Measurements from ENCODE around the gene MEGF11. TPM values are rescaled to one million over a fixed set of nuclear protein-coding genes. Genes with fewer than 3 reads are reported as not detected.

The MEGF11 gene
- total RNA-seq, 1 experiment from 2014 or later, result 1.2 TPM

DNA sequence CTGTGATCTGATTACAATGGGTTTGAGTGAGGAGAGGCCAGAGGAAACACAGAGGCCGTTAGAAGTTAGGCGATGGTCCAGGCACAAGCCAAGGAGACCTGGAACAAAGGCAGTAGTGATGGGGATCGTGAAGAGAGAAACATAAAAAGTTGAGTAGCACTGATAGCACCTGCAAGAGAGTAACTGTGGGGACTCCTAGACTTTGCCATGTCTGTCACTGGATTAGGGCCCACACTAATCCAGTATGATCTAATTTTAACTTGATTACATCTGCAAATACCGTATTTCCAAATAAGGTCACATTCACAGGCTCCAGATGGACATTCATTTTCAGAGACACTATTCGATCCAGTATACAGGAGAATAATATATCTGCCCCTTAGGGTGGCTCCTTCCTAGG is 239.5 kb downstream of the MEGF11 start:
- no peaks in the 10 kb centered on the region for H3K23me2 ChIP-seq (ENCODE audit: insufficient read length, low read depth, low read length, poor library complexity, severe bottlenecking)
- H4K20me1 ChIP-seq (ENCODE audit: control insufficient read depth, insufficient read depth, insufficient read length), result no peaks in the 10 kb centered on the region
- no CpG with 5 or more reads among the region's 5 CpGs for WGBS (ENCODE audit: extremely low coverage, insufficient read length, low lambda C conversion rate)
- no peak overlapping the region for H2BK120ac ChIP-seq (ENCODE audit: low read depth, low read length, poor library complexity, severe bottlenecking)
- no peaks in the 10 kb centered on the region; the same call in 1 of the 2 replicates for H3K4me1 ChIP-seq (ENCODE audit: insufficient read depth, low read length)
- H2AK5ac ChIP-seq (ENCODE audit: insufficient read length, low read length), result no peak overlapping the region
- H3K4me2 ChIP-seq (ENCODE audit: insufficient read depth, insufficient read length, low read length), result no peak overlapping the region
- TF ChIP-seq, protein P1, sequence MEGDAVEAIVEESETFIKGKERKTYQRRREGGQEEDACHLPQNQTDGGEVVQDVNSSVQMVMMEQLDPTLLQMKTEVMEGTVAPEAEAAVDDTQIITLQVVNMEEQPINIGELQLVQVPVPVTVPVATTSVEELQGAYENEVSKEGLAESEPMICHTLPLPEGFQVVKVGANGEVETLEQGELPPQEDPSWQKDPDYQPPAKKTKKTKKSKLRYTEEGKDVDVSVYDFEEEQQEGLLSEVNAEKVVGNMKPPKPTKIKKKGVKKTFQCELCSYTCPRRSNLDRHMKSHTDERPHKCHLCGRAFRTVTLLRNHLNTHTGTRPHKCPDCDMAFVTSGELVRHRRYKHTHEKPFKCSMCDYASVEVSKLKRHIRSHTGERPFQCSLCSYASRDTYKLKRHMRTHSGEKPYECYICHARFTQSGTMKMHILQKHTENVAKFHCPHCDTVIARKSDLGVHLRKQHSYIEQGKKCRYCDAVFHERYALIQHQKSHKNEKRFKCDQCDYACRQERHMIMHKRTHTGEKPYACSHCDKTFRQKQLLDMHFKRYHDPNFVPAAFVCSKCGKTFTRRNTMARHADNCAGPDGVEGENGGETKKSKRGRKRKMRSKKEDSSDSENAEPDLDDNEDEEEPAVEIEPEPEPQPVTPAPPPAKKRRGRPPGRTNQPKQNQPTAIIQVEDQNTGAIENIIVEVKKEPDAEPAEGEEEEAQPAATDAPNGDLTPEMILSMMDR (conservative IDR thresholded peaks at IDR 0.05), result no peak
- H3K9me3 ChIP-seq (ENCODE audit: control insufficient read depth, low read depth, low read length), result no peaks in the 10 kb centered on the region
- H3K9me3 Mint-ChIP-seq, result no peaks in the 10 kb centered on the region
- no peak overlapping the region for H4K91ac ChIP-seq (ENCODE audit: insufficient read length, low read depth, low read length)
- H3T11ph ChIP-seq (ENCODE audit: low read length), result no peak overlapping the region
- H3K27ac Mint-ChIP-seq, result no peak overlapping the region
- H3K18ac ChIP-seq (ENCODE audit: insufficient read length, low read depth, low read length), result no peak overlapping the region
- H3K27me3 Mint-ChIP-seq (ENCODE audit: low read depth), result peaks cover 2% of the 10 kb centered on the region; the same call in 1 of the 2 replicates
- H3K79me1 ChIP-seq (ENCODE audit: insufficient read depth, low read depth, low read length, poor library complexity, severe bottlenecking), result no peaks in the 10 kb centered on the region
- H2BK15ac ChIP-seq (ENCODE audit: low read depth, low read length), result no peak overlapping the region
- no peak overlapping the region for H3K14ac ChIP-seq (ENCODE audit: insufficient read depth, low read length)
- peaks cover 15 to 17% of the 10 kb centered on the region in 2 experiments for H3K4me1 Mint-ChIP-seq
- no peak for DNase-seq
- H3K4me3 Mint-ChIP-seq, result no peak overlapping the region
- H2AFZ ChIP-seq (ENCODE audit: low read length), result no peak overlapping the region
- no peak overlapping the region for H3K4ac ChIP-seq (ENCODE audit: low read depth, low read length)
- no peak overlapping the region for H4K8ac ChIP-seq (replicated peaks; ENCODE audit: insufficient read length, low read depth, low read length)
- H3K56ac ChIP-seq (ENCODE audit: insufficient read length, low read depth, low read length), result no peak overlapping the region
- no peak overlapping the region for H3K9ac ChIP-seq (ENCODE audit: extremely low read depth, insufficient read length, low read length)
- H3K79me2 ChIP-seq (ENCODE audit: insufficient read depth, low read length), result no peaks in the 10 kb centered on the region
- H2BK20ac ChIP-seq (ENCODE audit: low read depth, low read length, poor library complexity, severe bottlenecking), result no peak overlapping the region
- no peaks in the 10 kb centered on the region; a peak in 1 of 7 replicates for H3K36me3 Mint-ChIP-seq (ENCODE audit: insufficient read depth in 1 of 3, low read depth in 3 of 3)
- H2BK12ac ChIP-seq (ENCODE audit: insufficient read length, low read depth, low read length), result no peak overlapping the region
- H2BK5ac ChIP-seq (ENCODE audit: insufficient read length, low read length), result no peak overlapping the region
- H3K27ac ChIP-seq (ENCODE audit: insufficient read length, low read depth, low read length), result no peak overlapping the region
- H3K27me3 ChIP-seq (ENCODE audit: insufficient read depth, low read length), result no peaks in the 10 kb centered on the region
- H3K23ac ChIP-seq (ENCODE audit: insufficient read length, low read depth, low read length), result no peak overlapping the region
- no peak overlapping the region for H4K5ac ChIP-seq (ENCODE audit: insufficient read length, low read depth, low read length)
